IMR-90 (cell line): ENCODE measurements around the gene PPP1R14D. TPM values are rescaled to one million over a fixed set of nuclear protein-coding genes. Genes with fewer than 3 reads are reported as not detected.

Experiments
- ATAC-seq: fragments of 200-7000 bp; cut with Tn5 transposase; 2 replicates; pipeline ENCODE4 v1.9.1; 2020; ENCODE audit warnings: low read depth, mild to moderate bottlenecking, moderate library complexity
- BruUV-seq: library from RNA; stranded (reverse); fragments of 400-500 nt; replicated peaks from 2 replicates; lab custom pipeline; 2021; lab: Mats Ljungman, UMichigan
- CTCF ChIA-PET: fragments of 300-600 bp; formaldehyde crosslinking; extraction: SDS; loops from one replicate; lab custom pipeline; 2021; ENCODE audit warnings: antibody characterized with exemption; lab: Yijun Ruan, JAX
- POLR2A ChIA-PET: fragments of 300-600 bp; sonication (Branson Sonifier 250); formaldehyde crosslinking; loops from one replicate; lab custom pipeline; 2022; ENCODE audit warnings: antibody characterized with exemption; ENCODE audit not compliant: unreplicated experiment; lab: Charles Lee
- DNase-seq: peaks from one replicate; pipeline ENCODE4 v3.0.0; 2013
- H2AFZ ChIP-seq: replicated peaks from 2 replicates; pipeline ENCODE3; 2013; ENCODE audit warnings: low read length, mild to moderate bottlenecking; ENCODE audit not compliant: poor library complexity
- H2AK5ac ChIP-seq: 2 replicates; pipeline ENCODE4 v1.6.1; 2013; ENCODE audit warnings: low read depth, low read length, inconsistent platforms
- H2AK9ac ChIP-seq: replicated peaks from 2 replicates; pipeline ENCODE3; 2013; ENCODE audit warnings: mild to moderate bottlenecking, low read depth, low read length, moderate library complexity; ENCODE audit not compliant: poor library complexity
- H2BK120ac ChIP-seq: 2 replicates; pipeline ENCODE4 v1.6.1; 2013; ENCODE audit warnings: low read depth, low read length, inconsistent platforms
- H2BK15ac ChIP-seq: 3 replicates; pipeline ENCODE4 v1.6.1; 2013; ENCODE audit warnings: low read depth, low read length, inconsistent platforms
- H2BK20ac ChIP-seq: 2 replicates; pipeline ENCODE4 v1.6.1; 2013; ENCODE audit warnings: low read depth, mild to moderate bottlenecking, inconsistent platforms, low read length, moderate library complexity
- H2BK5ac ChIP-seq: 2 replicates; pipeline ENCODE4 v1.6.1; 2013; ENCODE audit warnings: mild to moderate bottlenecking, low read depth, low read length, inconsistent platforms; ENCODE audit not compliant: poor library complexity, severe bottlenecking
- H3K14ac ChIP-seq: replicated peaks from 2 replicates; pipeline ENCODE4 v1.6.1; 2013; ENCODE audit warnings: low read depth, low read length, inconsistent platforms
- H3K18ac ChIP-seq: 2 replicates; pipeline ENCODE4 v1.6.1; 2013; ENCODE audit warnings: low read depth, low read length, control low read depth
- H3K23ac ChIP-seq: 2 replicates; pipeline ENCODE4 v1.6.1; 2013; ENCODE audit warnings: low read depth, low read length, inconsistent platforms
- H3K27ac ChIP-seq: 2 replicates; pipeline ENCODE4 v1.5.1; 2013; ENCODE audit warnings: mild to moderate bottlenecking, control low read depth, low read length; ENCODE audit not compliant: insufficient read depth
- H3K27me3 ChIP-seq: 2 replicates; pipeline ENCODE4 v1.6.1; 2013; ENCODE audit warnings: low read length; ENCODE audit not compliant: control insufficient read depth, insufficient read depth
- H3K36me3 ChIP-seq: 2 replicates; pipeline ENCODE4 v1.6.1; 2013; ENCODE audit warnings: low read length, mixed read lengths; ENCODE audit not compliant: control insufficient read depth, insufficient read depth
- H3K4ac ChIP-seq: 2 replicates; pipeline ENCODE4 v1.6.1; 2013; ENCODE audit warnings: low read depth, low read length, inconsistent platforms
- H3K4me1 ChIP-seq: 2 replicates; pipeline ENCODE4 v1.6.1; 2013; ENCODE audit warnings: low read length, mixed read lengths; ENCODE audit not compliant: control insufficient read depth, insufficient read depth
- H3K4me2 ChIP-seq: 2 replicates; pipeline ENCODE4 v1.6.1; 2013; ENCODE audit warnings: low read depth, mild to moderate bottlenecking, control low read depth, low read length, moderate library complexity
- H3K4me3 ChIP-seq: 2 replicates; pipeline ENCODE4 v1.5.1; 2013; ENCODE audit warnings: low read depth, mild to moderate bottlenecking, control low read depth, low read length, moderate library complexity; ENCODE audit not compliant: insufficient read depth
- H3K56ac ChIP-seq: 2 replicates; pipeline ENCODE4 v1.6.1; 2013; ENCODE audit warnings: low read length, inconsistent platforms; ENCODE audit not compliant: insufficient read depth; ENCODE audit errors: extremely low read depth
- H3K79me1 ChIP-seq, 2 experiments: 2 replicates each; pipeline ENCODE4 v1.6.1; 2013; ENCODE audit warnings: low read length in 2 of 2, inconsistent platforms in 1 of 2, low read depth in 1 of 2
- H3K9ac ChIP-seq: 2 replicates; pipeline ENCODE4 v1.6.1; 2013; ENCODE audit warnings: low read depth, low read length, control low read depth
- H3K9me1 ChIP-seq: 2 replicates; pipeline ENCODE4 v1.6.1; 2013; ENCODE audit warnings: low read length, inconsistent platforms; ENCODE audit not compliant: insufficient read depth
- H3K9me3 ChIP-seq: 2 replicates; pipeline ENCODE4 v1.6.1; 2013; ENCODE audit warnings: low read length; ENCODE audit not compliant: control insufficient read depth, insufficient read depth
- H4K20me1 ChIP-seq: 2 replicates; pipeline ENCODE4 v1.6.1; 2013; ENCODE audit warnings: low read length, inconsistent platforms; ENCODE audit not compliant: insufficient read depth
- H4K5ac ChIP-seq: 2 replicates; pipeline ENCODE4 v1.6.1; 2013; ENCODE audit warnings: mild to moderate bottlenecking, low read depth, low read length, control low read depth
- H4K8ac ChIP-seq, 2 experiments: 2 replicates each; pipeline ENCODE4 v1.6.1; 2013; ENCODE audit warnings: low read depth in 2 of 2, low read length in 2 of 2, control low read depth in 1 of 2, inconsistent platforms in 1 of 2
- H4K91ac ChIP-seq: 2 replicates; pipeline ENCODE4 v1.6.1; 2013; ENCODE audit warnings: low read depth, low read length, inconsistent platforms; ENCODE audit not compliant: insufficient read depth
- BHLHE40 ChIP-seq: fragments of 150-350 bp; IDR thresholded peaks from 2 replicates; pipeline ENCODE4 v1.6.1; 2016; ENCODE audit warnings: mild to moderate bottlenecking, low read depth, low read length
- CEBPB ChIP-seq: IDR thresholded peaks from 2 replicates; pipeline ENCODE4 v1.6.1; 2012; ENCODE audit warnings: low read depth, low read length, improper control_type of control experiment
- CHD1 ChIP-seq: IDR thresholded peaks from 2 replicates; pipeline ENCODE4 v1.6.1; 2012; ENCODE audit warnings: low read depth, low read length, improper control_type of control experiment
- FOS ChIP-seq: fragments of 150-350 bp; IDR thresholded peaks from 2 replicates; pipeline ENCODE4 v1.6.1; 2016; ENCODE audit warnings: low read depth, low read length
- MAFK ChIP-seq: IDR thresholded peaks from 2 replicates; pipeline ENCODE4 v1.6.1; 2012; ENCODE audit warnings: low read depth, low read length, improper control_type of control experiment
- MAZ ChIP-seq: IDR thresholded peaks from 2 replicates; pipeline ENCODE4 v1.6.1; 2012; ENCODE audit warnings: low read depth, mild to moderate bottlenecking, low read length, improper control_type of control experiment, moderate library complexity, borderline replicate concordance
- MXI1 ChIP-seq: IDR thresholded peaks from 2 replicates; pipeline ENCODE4 v1.6.1; 2012; ENCODE audit warnings: low read depth, mild to moderate bottlenecking, low read length, moderate library complexity, borderline replicate concordance
- NFE2L2 ChIP-seq: fragments of 150-350 bp; IDR thresholded peaks from 2 replicates; pipeline ENCODE4 v1.6.1; 2016; ENCODE audit warnings: low read depth, mild to moderate bottlenecking, low read length
- POLR2A ChIP-seq: IDR thresholded peaks from 2 replicates; pipeline ENCODE4 v1.6.1; 2012; ENCODE audit warnings: mild to moderate bottlenecking, low read depth, low read length
- RAD21 ChIP-seq: IDR thresholded peaks from 2 replicates; pipeline ENCODE4 v1.6.1; 2012; ENCODE audit warnings: low read length, improper control_type of control experiment
- RCOR1 ChIP-seq: IDR thresholded peaks from 2 replicates; pipeline ENCODE4 v1.6.1; 2012; ENCODE audit warnings: mild to moderate bottlenecking, low read length, improper control_type of control experiment; ENCODE audit not compliant: insufficient replicate concordance
- RFX5 ChIP-seq: IDR thresholded peaks from 2 replicates; pipeline ENCODE4 v1.8.0; 2012; ENCODE audit warnings: low read depth, mild to moderate bottlenecking, low read length, moderate library complexity
- SMC3 ChIP-seq: fragments of 150-350 bp; IDR thresholded peaks from 2 replicates; pipeline ENCODE4 v1.6.1; 2016; ENCODE audit warnings: low read depth, mild to moderate bottlenecking, antibody characterized with exemption, low read length, moderate library complexity
- WGBS, 2 experiments: methylation state at CpG; one replicate each; pipeline versions ENCODE4 v1.1.5 to v1.1.7; 2013; ENCODE audit warnings: missing lambda C conversion rate in 2 of 2; ENCODE audit not compliant: insufficient read length in 1 of 2; ENCODE audit errors: extremely low coverage in 2 of 2; 5-methylcytosine and 5-hydroxymethylcytosine counted together
- dilution Hi-C: fragments of 300-500 bp; cut with HindIII; formaldehyde crosslinking; loops from one replicate; pipeline ENCODE4 v1.14.3; 2018; ENCODE audit warnings: low sequenced_read_pairs; ENCODE audit not compliant: unreplicated experiment
- in situ Hi-C: fragments of 300-500 bp; cut with MboI; formaldehyde crosslinking; loops from 3 replicates; pipeline ENCODE4 v1.14.3; 2019; ENCODE audit warnings: low sequenced_read_pairs, inconsistent platforms, mixed read lengths
- intact Hi-C: fragments of 100-400 bp; cut with micrococcal nuclease; formaldehyde crosslinking; loops from 2 replicates; pipeline ENCODE4 v1.10.0; 2022
- polyA plus RNA-seq, 3 experiments: library from polyadenylated mRNA; depleted of rRNA; stranded (reverse); fragments of >200 nt; gene quantifications; 2 replicates each; pipeline ENCODE4 v1.2.3, GENCODE V29; 2012; ENCODE audit warnings: low replicate concordance in 1 of 3
- total RNA-seq: library from RNA; depleted of rRNA; stranded (reverse); fragments of >200 nt; gene quantifications from 2 replicates; pipeline ENCODE4 v1.2.3, GENCODE V29; 2012
- TF ChIP-seq, protein P1 (sequence below): fragments of 150-350 bp; IDR thresholded peaks from 2 replicates; pipeline ENCODE4 v1.6.1; 2016; ENCODE audit warnings: low read depth, mild to moderate bottlenecking, low read length, moderate library complexity, borderline replicate concordance
- TF ChIP-seq, protein P2 (sequence below): conservative IDR thresholded peaks from 2 replicates; pipeline ENCODE4 v1.5.1; 2012; ENCODE audit warnings: mild to moderate bottlenecking, low read depth, low read length, improper control_type of control experiment
- TF ChIP-seq, protein P3 (sequence below): fragments of 150-350 bp; IDR thresholded peaks from 2 replicates; pipeline ENCODE4 v1.6.1; 2017; ENCODE audit warnings: mild to moderate bottlenecking, antibody characterized with exemption, low read length, low read depth

The PPP1R14D gene
- total and polyA plus RNA-seq, 2 of the 4 experiments (the other 2 are of a cell fraction), result not detected

DNA sequence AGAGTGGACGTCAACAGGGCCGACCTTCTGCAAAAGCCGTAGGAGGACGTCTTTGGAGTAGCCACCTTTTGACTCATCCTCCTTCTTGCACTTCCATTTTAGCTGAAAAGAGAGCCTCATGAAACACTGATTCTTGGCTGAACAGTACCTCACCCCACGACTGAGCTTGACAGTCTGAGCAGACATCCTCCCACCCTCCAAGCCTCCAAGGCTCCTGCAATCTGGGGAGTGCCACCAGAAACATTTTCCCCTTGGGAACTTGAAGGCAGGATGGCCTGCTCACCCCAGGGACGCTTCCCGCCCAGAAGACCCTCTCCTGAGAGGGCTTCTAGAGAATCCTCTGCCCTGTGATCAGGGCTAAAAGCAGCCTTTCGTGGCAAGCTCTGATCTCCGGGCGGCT, 53.5 kb downstream of the PPP1R14D start:
- dilution Hi-C loops, result no loop called here
- Histone ChIP-seq H4K5ac (no peak overlapping the region), H3K36me3 (peaks cover 66% of the 10 kb centered on the region), H3K27ac (no peak overlapping the region), H2AFZ (no peak overlapping the region), H2AK5ac (no peak overlapping the region), H4K8ac (no peak overlapping the region), H3K56ac (no peak overlapping the region), H4K91ac (no peak overlapping the region), H3K79me1 (peaks cover 0 to 2% of the 10 kb centered on the region in 2 experiments; a peak in 1 of 4 replicates), H2BK5ac (no peak overlapping the region), H2AK9ac (no peak overlapping the region), H2BK15ac (no peak overlapping the region), H3K4me1 (no peaks in the 10 kb centered on the region), H4K20me1 (peaks cover 3% of the 10 kb centered on the region; the same call in 1 of the 2 replicates), H3K4me3 (no peak overlapping the region), H3K18ac (no peak overlapping the region), H3K4me2 (no peak overlapping the region), H2BK20ac (no peak overlapping the region), H3K4ac (no peak overlapping the region), H3K9ac (no peak overlapping the region), H3K27me3 (no peaks in the 10 kb centered on the region), H3K23ac (no peak overlapping the region), H3K9me1 (no peaks in the 10 kb centered on the region), H3K9me3 (no peaks in the 10 kb centered on the region), H2BK120ac (no peak overlapping the region), H3K14ac (no peak overlapping the region)
- TF ChIP-seq, protein P1, sequence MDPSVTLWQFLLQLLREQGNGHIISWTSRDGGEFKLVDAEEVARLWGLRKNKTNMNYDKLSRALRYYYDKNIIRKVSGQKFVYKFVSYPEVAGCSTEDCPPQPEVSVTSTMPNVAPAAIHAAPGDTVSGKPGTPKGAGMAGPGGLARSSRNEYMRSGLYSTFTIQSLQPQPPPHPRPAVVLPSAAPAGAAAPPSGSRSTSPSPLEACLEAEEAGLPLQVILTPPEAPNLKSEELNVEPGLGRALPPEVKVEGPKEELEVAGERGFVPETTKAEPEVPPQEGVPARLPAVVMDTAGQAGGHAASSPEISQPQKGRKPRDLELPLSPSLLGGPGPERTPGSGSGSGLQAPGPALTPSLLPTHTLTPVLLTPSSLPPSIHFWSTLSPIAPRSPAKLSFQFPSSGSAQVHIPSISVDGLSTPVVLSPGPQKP, result no peak
- TF ChIP-seq FOS (no peak), SMC3 (no peak), RCOR1 (no peak), CHD1 (no peak), MAFK (no peak), CEBPB (no peak), MXI1 (no peak), NFE2L2 (no peak), RAD21 (no peak), RFX5 (no peak), POLR2A (no peak), MAZ (no peak), BHLHE40 (no peak)
- TF ChIP-seq, protein P2, sequence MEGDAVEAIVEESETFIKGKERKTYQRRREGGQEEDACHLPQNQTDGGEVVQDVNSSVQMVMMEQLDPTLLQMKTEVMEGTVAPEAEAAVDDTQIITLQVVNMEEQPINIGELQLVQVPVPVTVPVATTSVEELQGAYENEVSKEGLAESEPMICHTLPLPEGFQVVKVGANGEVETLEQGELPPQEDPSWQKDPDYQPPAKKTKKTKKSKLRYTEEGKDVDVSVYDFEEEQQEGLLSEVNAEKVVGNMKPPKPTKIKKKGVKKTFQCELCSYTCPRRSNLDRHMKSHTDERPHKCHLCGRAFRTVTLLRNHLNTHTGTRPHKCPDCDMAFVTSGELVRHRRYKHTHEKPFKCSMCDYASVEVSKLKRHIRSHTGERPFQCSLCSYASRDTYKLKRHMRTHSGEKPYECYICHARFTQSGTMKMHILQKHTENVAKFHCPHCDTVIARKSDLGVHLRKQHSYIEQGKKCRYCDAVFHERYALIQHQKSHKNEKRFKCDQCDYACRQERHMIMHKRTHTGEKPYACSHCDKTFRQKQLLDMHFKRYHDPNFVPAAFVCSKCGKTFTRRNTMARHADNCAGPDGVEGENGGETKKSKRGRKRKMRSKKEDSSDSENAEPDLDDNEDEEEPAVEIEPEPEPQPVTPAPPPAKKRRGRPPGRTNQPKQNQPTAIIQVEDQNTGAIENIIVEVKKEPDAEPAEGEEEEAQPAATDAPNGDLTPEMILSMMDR, result no peak
- TF ChIP-seq, protein P3, sequence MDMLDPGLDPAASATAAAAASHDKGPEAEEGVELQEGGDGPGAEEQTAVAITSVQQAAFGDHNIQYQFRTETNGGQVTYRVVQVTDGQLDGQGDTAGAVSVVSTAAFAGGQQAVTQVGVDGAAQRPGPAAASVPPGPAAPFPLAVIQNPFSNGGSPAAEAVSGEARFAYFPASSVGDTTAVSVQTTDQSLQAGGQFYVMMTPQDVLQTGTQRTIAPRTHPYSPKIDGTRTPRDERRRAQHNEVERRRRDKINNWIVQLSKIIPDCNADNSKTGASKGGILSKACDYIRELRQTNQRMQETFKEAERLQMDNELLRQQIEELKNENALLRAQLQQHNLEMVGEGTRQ, result no peak
- DNase-seq, result no peak
- ChIA-PET POLR2A (no interaction called here), CTCF (no interaction called here)
- intact Hi-C loops, result no loop called here
- BruUV-seq, result no TSS peak
- no peak for ATAC-seq
- WGBS, 2 experiments, result 94% methylated on average over 3 of the region's 10 CpGs; no CpG with 5 or more reads in 1 of the 2 experiments
- in situ Hi-C loops, result no loop called here
